IPS-NIHi11 (cell line): ENCODE results near the gene RNFT2.
"Not testable (repeated sequence)": the region's sequence is repeated elsewhere in the genome, so short reads cannot be mapped to it uniquely, and the experiment has no call there.

Source experiments
- DNase-seq: peaks from one replicate; pipeline ENCODE4 v3.0.0; 2012; ENCODE audit warnings: mixed read lengths, low spot score

The RNFT2 gene

DNA sequence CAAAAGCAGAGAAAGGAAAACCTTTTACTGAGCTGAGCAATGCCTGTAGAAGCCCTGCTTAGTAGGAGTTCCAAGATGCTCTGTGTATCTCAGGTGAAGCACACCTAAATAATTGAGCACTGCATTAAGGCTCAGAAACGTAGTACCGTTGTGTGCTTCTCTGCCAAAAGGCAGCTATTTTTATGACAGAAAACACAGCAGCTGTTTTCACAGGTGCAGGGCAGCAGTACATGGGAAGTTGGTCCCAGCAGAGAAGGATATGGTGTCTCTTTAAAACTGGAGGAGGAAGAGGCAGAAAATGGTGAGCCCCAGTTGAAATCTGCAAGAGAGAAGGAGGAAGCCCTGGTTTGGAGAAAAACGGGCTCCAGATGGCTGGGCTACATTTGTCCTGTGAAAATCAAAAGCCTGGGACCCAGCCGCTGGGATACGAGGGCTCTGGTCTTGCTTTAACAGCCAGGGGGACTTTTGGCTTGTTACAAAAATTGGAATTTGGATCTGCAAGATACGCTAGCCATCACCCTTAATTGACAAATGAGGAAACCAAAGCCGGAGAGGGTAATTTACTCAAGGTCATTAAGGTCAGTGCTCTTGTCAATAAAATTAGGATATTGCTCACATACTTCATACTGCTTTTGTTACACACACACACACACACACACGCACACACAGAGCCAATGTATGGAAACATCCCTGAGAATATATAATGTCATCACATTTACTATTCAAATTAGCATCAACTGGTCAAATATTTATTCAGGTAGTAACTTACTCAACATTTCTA lies 27.6 kb upstream of the RNFT2 start:
- no peak for DNase-seq

- no peak for DNase-seq
Observed at GRCh38 chr12:116712458-116713303, 25.4 kb upstream of the RNFT2 start.

- DNase-seq, result no peak
Observed at GRCh38 chr12:116713527-116713926, 24.6 kb upstream of the RNFT2 start.

DNA sequence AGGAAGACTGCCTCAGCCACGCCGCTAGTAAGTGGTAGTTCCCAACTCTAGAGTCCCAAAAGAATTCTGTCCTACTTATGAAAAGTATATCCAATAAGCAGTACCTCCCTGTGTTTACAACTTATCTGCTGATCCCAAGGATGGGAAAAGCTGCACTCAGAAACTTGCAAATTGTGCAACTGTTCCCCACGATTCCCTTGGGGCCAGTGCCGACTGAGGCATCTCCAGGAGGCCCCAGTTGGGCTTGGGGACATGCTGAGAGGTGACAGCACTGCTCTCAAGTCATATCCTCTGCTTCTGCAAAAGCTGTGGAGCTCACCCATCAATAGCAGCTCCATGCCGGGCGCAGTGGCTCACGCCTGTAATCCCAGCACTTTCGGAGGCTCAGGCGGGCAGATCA lies 23.9 kb upstream of the RNFT2 start:
- no peak for DNase-seq

- no peak for DNase-seq
Observed at GRCh38 chr12:116717466-116718437, 20.4 kb upstream of the RNFT2 start.

DNA sequence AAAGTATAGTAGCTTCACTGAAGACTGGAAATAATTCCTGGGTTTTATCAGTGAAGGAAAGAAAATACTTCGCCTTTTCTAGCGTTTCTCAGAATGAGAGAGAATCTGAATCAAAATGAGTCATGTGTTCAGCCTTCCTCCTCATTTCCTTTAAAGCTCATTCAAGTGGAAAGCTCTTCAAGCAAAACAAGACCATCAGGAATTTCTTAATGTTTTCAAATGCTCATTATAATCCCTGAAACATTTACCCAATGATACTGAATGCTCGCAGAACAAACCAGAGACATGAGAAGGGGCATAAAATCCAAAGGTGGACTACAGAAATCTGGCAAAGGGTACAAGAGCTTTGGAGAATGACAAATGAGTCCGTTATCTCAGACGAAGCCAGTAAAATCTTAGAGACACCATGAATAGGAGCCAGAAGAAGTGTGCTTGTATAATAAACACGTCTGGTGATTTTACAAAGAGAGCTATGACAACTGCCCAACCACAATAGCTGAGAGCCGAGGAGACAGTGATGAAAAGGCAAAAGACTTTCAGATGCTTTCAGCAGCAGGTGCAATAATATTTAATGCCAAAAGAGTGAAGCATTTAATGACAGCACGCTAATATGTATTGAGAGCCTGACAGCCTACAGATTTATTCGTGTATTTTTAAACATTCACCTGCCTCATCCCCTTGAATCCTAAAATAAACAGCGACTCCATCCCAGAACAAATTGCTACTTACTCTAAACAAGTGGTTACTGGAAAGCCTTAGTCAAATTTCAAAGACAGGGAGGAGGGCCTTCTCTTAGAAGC lies 19.3 kb upstream of the RNFT2 start:
- DNase-seq, result no peak

- DNase-seq, result no peak
Observed at GRCh38 chr12:116719731-116720528, 18.2 kb upstream of the RNFT2 start.

DNA sequence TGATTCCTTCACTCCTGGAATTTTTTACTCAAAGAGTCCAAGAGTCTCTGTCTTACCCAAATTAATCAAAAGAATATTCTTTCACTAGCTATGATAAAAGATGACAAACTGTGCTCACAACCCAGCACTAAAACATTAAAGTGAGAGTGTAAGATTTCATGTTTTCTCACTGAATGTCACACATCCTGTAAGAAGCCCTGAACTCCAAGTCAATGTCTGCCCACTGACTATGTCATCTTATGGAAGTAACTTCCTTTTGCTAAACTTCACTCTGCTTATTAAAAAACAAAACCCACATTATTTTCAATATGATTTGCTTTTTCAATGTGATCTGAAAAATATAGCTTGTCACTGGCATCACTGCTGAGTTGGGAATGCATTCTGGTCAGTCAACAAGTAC lies 15.9 kb upstream of the RNFT2 start:
- DNase-seq, result no peak

GRCh38 chr12:116726694-116727093 lies 11.4 kb upstream of the RNFT2 start:
- no peak for DNase-seq

DNA sequence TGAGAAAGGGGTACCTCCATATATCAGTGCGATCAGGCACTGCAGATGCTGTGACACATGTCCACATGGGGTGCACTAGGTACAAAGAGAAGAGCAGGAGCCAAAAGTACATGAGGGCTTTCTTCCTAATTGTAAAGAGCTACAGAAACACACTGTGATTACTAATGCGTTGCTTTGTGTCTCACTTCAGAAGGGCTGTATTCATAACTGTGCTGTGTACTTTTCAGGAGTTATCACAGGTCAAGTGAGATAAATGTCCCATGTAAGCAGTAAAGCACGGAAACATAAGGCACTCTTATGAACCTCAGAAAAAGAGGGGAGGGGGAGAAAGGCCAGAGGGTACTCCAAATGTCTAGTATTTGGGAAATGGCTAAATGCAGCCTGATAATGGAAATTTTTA lies 10.9 kb upstream of the RNFT2 start:
- no peak for DNase-seq

GRCh38 chr12:116727891-116728290 lies 10.2 kb upstream of the RNFT2 start:
- no peak for DNase-seq

- DNase-seq, result no peak
Observed at GRCh38 chr12:116731801-116732200, 6.3 kb upstream of the RNFT2 start.

DNA sequence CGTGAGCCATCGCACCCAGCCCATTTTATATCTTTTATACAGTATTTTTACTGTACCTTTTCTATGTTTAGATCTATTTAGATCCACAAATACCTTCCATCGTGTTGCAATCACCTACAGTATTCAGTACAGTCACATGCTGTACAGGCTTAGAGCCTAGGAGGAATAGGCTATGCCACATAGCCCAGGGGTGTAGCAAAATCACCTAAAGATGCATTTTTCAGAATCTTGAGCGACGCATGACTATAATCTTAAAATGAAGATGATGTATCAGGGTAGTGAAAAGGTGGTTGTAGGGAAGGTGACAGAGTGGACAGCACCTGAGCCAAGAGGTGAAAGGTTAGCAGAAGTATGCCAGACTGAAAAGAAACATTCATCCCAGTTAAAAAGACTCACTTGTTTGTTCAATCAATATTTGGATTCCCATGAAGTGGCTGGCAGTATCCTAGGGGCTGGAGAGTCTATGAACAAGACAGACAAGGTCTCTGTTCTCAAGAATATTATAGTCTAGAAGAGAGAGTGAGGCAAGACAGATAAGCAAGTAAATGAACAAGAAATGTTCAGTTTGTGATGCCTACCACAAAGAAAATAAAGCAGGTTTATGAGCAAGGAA lies 3.9 kb upstream of the RNFT2 start:
- no peak for DNase-seq

DNA sequence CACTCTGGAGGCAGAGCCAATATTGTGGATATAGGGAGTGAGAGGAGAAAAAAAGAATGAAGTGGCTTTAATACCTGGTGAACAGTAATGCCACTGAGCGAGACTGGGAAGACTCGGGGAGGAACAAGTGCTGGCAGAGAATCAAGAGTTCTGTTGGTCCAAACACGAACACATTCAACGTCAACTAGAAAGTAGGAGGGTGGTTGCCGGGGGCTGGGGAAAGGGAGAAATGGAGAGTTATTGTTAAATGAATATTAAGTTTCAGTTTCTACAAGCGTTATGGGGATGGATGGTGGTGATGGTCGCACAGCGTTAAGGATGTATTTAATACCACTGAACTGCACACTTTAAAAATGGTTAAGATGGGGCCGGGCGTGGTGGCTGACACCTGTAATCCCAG lies 3.0 kb upstream of the RNFT2 start:
- DNase-seq, result no peak

DNA sequence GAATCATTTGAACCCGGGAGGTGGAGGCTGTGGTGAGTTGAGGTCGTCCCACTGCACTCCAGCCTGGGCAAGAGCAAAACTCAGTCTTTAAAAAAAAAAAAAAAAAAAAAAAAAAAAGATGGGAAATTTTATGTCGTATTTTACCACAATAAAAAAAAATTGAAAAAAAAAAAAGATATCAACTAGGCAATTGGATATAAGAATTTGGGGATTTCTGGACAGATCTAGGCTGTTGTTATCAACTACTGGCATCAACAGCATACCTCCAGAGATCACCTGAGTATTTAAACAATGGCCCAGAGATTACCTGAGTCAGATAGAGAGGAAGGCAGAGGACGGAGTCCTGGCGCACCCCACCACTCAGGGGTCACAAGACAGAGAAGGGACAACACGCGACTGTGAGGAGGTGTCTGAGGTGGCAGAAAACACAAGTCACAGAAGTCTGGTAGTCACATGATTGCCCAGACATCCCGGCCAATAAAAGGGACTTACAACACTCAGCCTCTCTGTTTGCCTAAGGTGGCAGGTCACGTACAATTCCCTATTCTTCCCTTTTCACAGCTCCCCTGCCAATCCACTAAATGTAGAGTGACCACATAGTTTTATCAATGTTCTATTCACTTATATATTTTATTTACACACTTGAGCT lies 2.0 kb upstream of the RNFT2 start:
- DNase-seq, result no peak

GRCh38 chr12:116736962-116737773 lies 947 bp upstream of the RNFT2 start:
- DNase-seq, result peak; percentile 60

- DNase-seq, result no peak
Observed at GRCh38 chr12:116739381-116739887, 1.3 kb downstream of the RNFT2 start.

DNA sequence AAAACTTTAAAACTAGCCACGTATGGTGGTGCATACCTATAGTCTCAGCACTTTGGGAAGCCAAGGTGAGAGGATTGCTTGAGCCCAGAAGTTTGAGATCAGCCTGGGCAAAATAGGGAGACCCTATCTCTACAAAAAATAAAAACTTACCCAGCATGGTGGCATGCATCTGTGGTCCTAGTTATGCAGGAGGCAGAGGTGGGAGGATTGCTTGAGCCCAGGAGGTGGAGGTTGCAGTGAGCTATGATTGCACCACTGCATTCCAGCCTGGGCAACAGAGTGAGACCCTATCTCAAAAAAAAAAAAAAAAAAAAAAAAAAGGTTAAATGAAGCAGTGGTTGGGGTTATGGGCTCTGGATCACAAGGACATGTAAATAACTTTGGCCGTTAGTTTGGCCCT lies 4.7 kb downstream of the RNFT2 start:
- DNase-seq, result not testable (repeated sequence)
